HepG2 (cell line): ENCODE measurements around the gene WDR37. TPM values are rescaled to one million over a fixed set of nuclear protein-coding genes. Genes with fewer than 3 reads are reported as not detected.

Source experiments
- KDM5A ChIP-seq: fragments of 200-600 bp; sonication (generic); IDR thresholded peaks from 2 replicates; pipeline ENCODE4 v1.7.0; 2018; ENCODE audit warnings: antibody characterized with exemption, mild to moderate bottlenecking, low read length, borderline replicate concordance
- MED1 ChIP-seq: sonication (generic); formaldehyde crosslinking; IDR thresholded peaks from 2 replicates; pipeline ENCODE4 v1.4.0; 2020; ENCODE audit warnings: missing genetic modification reagents
- NFYB ChIP-seq: sonication (generic); formaldehyde crosslinking; IDR thresholded peaks from 2 replicates; pipeline ENCODE4 v1.4.0; 2020; ENCODE audit warnings: missing genetic modification reagents
- ZNF773 ChIP-seq: sonication (generic); formaldehyde crosslinking; IDR thresholded peaks from 2 replicates; pipeline ENCODE4 v1.4.0; 2020; ENCODE audit warnings: missing genetic modification reagents, borderline replicate concordance
- ZNF883 ChIP-seq: sonication (generic); formaldehyde crosslinking; IDR thresholded peaks from 2 replicates; pipeline ENCODE4 v1.5.1; 2020; ENCODE audit warnings: mild to moderate bottlenecking, missing genetic modification reagents; ENCODE audit errors: not compliant biosample characterization
- ZSCAN25 ChIP-seq: sonication (generic); formaldehyde crosslinking; IDR thresholded peaks from 2 replicates; pipeline ENCODE4 v1.8.0; 2022; ENCODE audit warnings: mild to moderate bottlenecking, missing genetic modification reagents
- polyA plus RNA-seq, 8 experiments: library from polyadenylated mRNA; depleted of rRNA in 3 of 8; stranded (reverse) in 7 of 8; unstranded in 1 of 8; fragments of >200 nt; fragmentation: Illumina TruSeq in 4 of 8; extraction: Trizol in 4 of 8; gene quantifications; 2 replicates each; pipeline versions ENCODE4 v1.2.1 to v1.2.3, GENCODE V29; 2011 to 2016; ENCODE audit warnings: low read depth in 4 of 8, missing spikeins in 1 of 8, mixed read lengths in 1 of 8; ENCODE audit not compliant: insufficient read depth in 1 of 8
- total RNA-seq, 5 experiments: library from RNA; depleted of rRNA; stranded (reverse); fragments of >200 nt; fragmentation: Illumina TruSeq; extraction: Trizol; gene quantifications; 2 replicates each; pipeline ENCODE4 v1.2.3, GENCODE V29; 2016; ENCODE audit warnings: low read depth in 1 of 5
- TF ChIP-seq, protein P1 (sequence below): IDR thresholded peaks from 2 replicates; pipeline ENCODE4 v1.6.1; 2016; ENCODE audit warnings: missing compliant biosample characterization, missing genetic modification reagents, borderline replicate concordance
- TF ChIP-seq, protein P2 (sequence below), 2 experiments: sonication (generic) in 1 of 2; formaldehyde crosslinking in 1 of 2; IDR thresholded peaks; 2 replicates each; pipeline versions ENCODE4 v1.5.1 to v1.6.1; 2011 to 2020; ENCODE audit warnings: borderline replicate concordance in 1 of 2, low read depth in 1 of 2, low read length in 1 of 2, mild to moderate bottlenecking in 1 of 2, missing genetic modification reagents in 1 of 2, moderate library complexity in 1 of 2
- TF ChIP-seq, protein P3 (sequence below): IDR thresholded peaks from 2 replicates; pipeline ENCODE4 v1.6.1; 2016
- TF ChIP-seq, protein P4 (sequence below): sonication (generic); formaldehyde crosslinking; IDR thresholded peaks from 2 replicates; pipeline ENCODE4 v1.9.0; 2022; ENCODE audit warnings: low read depth, missing genetic modification reagents
- TF ChIP-seq, protein P5 (sequence below): sonication (generic); formaldehyde crosslinking; IDR thresholded peaks from 2 replicates; pipeline ENCODE4; 2020; ENCODE audit warnings: missing genetic modification reagents, mild to moderate bottlenecking, borderline replicate concordance
- TF ChIP-seq, protein P6 (sequence below): sonication (generic); formaldehyde crosslinking; IDR thresholded peaks from 2 replicates; pipeline ENCODE4 v1.4.0; 2020; ENCODE audit warnings: missing genetic modification reagents, mild to moderate bottlenecking, borderline replicate concordance

WDR37 gene
- total and polyA plus RNA-seq, 2 of the 13 experiments (the other 11 are each of a cell fraction or from before 2014, with no cell fraction given): 5.9 to 7.5 TPM

DNA sequence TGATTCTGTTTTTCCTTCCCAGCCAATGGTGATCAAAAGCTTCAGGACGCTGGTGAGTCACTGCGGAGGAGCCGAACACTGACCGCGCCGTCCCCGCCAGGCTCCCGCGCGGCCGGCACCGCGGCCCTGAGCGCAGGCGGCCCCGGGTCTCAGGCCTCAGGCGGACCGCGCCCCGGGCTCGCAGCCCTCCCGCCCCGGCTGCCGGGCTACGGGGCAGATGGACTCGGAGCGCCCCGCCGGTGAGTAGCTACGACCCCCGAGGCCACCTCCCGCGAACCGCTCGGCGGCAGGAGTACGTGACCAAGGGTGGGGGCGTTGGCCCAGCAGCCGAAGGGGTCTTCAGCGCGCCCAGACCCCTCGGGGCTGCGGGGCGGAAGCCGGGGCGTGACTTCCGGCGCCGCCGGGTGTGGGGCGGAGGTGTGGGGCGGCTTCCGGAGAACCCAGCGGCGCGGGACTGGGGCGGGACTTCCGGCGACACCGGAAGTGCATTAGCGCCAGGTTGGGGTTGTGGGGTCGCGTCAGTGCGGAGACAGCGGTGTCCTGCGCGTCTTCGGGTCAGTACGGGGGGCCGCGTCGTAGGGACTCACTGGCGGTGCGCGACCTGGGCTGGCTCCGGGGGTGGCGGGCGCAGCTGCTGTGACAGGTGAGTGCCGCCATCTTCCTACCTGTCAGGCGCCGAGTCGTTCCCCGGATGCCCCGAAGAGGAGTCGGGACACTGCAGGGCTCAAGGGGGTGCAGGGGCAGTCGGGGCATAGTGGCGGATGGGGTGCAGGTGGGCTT is at the start of gene WDR37 (continued):
- TF ChIP-seq, protein P1, sequence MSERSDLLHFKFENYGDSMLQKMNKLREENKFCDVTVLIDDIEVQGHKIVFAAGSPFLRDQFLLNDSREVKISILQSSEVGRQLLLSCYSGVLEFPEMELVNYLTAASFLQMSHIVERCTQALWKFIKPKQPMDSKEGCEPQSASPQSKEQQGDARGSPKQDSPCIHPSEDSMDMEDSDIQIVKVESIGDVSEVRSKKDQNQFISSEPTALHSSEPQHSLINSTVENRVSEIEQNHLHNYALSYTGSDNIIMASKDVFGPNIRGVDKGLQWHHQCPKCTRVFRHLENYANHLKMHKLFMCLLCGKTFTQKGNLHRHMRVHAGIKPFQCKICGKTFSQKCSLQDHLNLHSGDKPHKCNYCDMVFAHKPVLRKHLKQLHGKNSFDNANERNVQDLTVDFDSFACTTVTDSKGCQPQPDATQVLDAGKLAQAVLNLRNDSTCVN: peak; percentile 23; the same call in 1 of the 2 replicates
- TF ChIP-seq, protein P2, sequence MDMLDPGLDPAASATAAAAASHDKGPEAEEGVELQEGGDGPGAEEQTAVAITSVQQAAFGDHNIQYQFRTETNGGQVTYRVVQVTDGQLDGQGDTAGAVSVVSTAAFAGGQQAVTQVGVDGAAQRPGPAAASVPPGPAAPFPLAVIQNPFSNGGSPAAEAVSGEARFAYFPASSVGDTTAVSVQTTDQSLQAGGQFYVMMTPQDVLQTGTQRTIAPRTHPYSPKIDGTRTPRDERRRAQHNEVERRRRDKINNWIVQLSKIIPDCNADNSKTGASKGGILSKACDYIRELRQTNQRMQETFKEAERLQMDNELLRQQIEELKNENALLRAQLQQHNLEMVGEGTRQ (IDR thresholded peaks at IDR 0.05; ENCODE audit: low read depth, low read length): no peak
- TF ChIP-seq, protein P2 (CRISPR knock-in tag; IDR thresholded peaks at IDR 0.05; ENCODE audit: borderline replicate concordance): no peak; the same call in 1 of the 2 replicates
- TF ChIP-seq, protein P3, sequence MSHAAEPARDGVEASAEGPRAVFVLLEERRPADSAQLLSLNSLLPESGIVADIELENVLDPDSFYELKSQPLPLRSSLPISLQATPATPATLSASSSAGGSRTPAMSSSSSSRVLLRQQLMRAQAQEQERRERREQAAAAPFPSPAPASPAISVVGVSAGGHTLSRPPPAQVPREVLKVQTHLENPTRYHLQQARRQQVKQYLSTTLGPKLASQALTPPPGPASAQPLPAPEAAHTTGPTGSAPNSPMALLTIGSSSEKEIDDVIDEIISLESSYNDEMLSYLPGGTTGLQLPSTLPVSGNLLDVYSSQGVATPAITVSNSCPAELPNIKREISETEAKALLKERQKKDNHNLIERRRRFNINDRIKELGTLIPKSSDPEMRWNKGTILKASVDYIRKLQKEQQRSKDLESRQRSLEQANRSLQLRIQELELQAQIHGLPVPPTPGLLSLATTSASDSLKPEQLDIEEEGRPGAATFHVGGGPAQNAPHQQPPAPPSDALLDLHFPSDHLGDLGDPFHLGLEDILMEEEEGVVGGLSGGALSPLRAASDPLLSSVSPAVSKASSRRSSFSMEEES (CRISPR knock-in tag): peak; percentile 17; the same call in 1 of the 2 replicates
- TF ChIP-seq ZNF773 (CRISPR knock-in tag) (peak; percentile 23; the same call in 1 of the 2 replicates), NFYB (no peak; the same call in 1 of the 2 replicates), MED1 (CRISPR knock-in tag) (peak; percentile 65), ZSCAN25 (CRISPR knock-in tag) (no peak; the same call in 1 of the 2 replicates), KDM5A (peak; percentile 82), ZNF883 (peak; percentile 21)
- TF ChIP-seq, protein P4, sequence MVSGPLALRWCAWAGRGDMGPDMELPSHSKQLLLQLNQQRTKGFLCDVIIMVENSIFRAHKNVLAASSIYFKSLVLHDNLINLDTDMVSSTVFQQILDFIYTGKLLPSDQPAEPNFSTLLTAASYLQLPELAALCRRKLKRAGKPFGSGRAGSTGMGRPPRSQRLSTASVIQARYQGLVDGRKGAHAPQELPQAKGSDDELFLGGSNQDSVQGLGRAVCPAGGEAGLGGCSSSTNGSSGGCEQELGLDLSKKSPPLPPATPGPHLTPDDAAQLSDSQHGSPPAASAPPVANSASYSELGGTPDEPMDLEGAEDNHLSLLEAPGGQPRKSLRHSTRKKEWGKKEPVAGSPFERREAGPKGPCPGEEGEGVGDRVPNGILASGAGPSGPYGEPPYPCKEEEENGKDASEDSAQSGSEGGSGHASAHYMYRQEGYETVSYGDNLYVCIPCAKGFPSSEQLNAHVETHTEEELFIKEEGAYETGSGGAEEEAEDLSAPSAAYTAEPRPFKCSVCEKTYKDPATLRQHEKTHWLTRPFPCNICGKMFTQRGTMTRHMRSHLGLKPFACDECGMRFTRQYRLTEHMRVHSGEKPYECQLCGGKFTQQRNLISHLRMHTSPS (CRISPR knock-in tag): no peak
- TF ChIP-seq, protein P5, sequence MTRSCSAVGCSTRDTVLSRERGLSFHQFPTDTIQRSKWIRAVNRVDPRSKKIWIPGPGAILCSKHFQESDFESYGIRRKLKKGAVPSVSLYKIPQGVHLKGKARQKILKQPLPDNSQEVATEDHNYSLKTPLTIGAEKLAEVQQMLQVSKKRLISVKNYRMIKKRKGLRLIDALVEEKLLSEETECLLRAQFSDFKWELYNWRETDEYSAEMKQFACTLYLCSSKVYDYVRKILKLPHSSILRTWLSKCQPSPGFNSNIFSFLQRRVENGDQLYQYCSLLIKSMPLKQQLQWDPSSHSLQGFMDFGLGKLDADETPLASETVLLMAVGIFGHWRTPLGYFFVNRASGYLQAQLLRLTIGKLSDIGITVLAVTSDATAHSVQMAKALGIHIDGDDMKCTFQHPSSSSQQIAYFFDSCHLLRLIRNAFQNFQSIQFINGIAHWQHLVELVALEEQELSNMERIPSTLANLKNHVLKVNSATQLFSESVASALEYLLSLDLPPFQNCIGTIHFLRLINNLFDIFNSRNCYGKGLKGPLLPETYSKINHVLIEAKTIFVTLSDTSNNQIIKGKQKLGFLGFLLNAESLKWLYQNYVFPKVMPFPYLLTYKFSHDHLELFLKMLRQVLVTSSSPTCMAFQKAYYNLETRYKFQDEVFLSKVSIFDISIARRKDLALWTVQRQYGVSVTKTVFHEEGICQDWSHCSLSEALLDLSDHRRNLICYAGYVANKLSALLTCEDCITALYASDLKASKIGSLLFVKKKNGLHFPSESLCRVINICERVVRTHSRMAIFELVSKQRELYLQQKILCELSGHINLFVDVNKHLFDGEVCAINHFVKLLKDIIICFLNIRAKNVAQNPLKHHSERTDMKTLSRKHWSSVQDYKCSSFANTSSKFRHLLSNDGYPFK (CRISPR knock-in tag): peak; percentile 87; the same call in 1 of the 2 replicates
- TF ChIP-seq, protein P6, sequence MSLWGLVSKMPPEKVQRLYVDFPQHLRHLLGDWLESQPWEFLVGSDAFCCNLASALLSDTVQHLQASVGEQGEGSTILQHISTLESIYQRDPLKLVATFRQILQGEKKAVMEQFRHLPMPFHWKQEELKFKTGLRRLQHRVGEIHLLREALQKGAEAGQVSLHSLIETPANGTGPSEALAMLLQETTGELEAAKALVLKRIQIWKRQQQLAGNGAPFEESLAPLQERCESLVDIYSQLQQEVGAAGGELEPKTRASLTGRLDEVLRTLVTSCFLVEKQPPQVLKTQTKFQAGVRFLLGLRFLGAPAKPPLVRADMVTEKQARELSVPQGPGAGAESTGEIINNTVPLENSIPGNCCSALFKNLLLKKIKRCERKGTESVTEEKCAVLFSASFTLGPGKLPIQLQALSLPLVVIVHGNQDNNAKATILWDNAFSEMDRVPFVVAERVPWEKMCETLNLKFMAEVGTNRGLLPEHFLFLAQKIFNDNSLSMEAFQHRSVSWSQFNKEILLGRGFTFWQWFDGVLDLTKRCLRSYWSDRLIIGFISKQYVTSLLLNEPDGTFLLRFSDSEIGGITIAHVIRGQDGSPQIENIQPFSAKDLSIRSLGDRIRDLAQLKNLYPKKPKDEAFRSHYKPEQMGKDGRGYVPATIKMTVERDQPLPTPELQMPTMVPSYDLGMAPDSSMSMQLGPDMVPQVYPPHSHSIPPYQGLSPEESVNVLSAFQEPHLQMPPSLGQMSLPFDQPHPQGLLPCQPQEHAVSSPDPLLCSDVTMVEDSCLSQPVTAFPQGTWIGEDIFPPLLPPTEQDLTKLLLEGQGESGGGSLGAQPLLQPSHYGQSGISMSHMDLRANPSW (CRISPR knock-in tag): no peak
